ENCODE measurements around the gene SLC39A5. TPM values are rescaled to one million over a fixed set of nuclear protein-coding genes. Genes with fewer than 3 reads are reported as not detected.

The SLC39A5 gene
- total RNA-seq, 1 donor from 2014 or later: 0.08 TPM

- no peaks in the 10 kb centered on the region for H3K27me3 ChIP-seq (ENCODE audit: control insufficient read depth, insufficient read depth, low read length)
- H3K36me3 ChIP-seq (ENCODE audit: control insufficient read depth, insufficient read depth, low read length): peaks cover 2% of the 10 kb centered on the region
- no peak for DNase-seq (ENCODE audit: low read depth)
- H3K4me3 ChIP-seq (ENCODE audit: low read depth, low read length): peak overlapping the region; percentile 59
- TF ChIP-seq CTCF (IDR thresholded peaks at IDR 0.05; ENCODE audit: insufficient read depth, low read length, poor library complexity, severe bottlenecking): no peak
Measured at GRCh38 chr12:56221232-56221756, 8.6 kb upstream of the SLC39A5 start.

GRCh38 chr12:56221757-56222530 lies 7.9 kb upstream of the SLC39A5 start, which contains the start of gene RNF41:
Gene RNF41, minus strand, starts transcription at chr12:56221922. Its CDS starts 7,875 bp downstream, at chr12:56214047.
- DNase-seq (ENCODE audit: low read depth): peak; percentile 92

GRCh38 chr12:56222531-56222895 lies 7.3 kb upstream of the SLC39A5 start:
- H3K4me3 ChIP-seq (ENCODE audit: low read depth, low read length): peak overlapping the region; percentile 59
- peaks cover 2% of the 10 kb centered on the region for H3K36me3 ChIP-seq (ENCODE audit: control insufficient read depth, insufficient read depth, low read length)
- no peak for TF ChIP-seq CTCF (IDR thresholded peaks at IDR 0.05; ENCODE audit: insufficient read depth, low read length, poor library complexity, severe bottlenecking)
- H3K27me3 ChIP-seq (ENCODE audit: control insufficient read depth, insufficient read depth, low read length): no peaks in the 10 kb centered on the region
- DNase-seq (ENCODE audit: low read depth): no peak

More at GRCh38 chr12:56221757-56222530, 7.9 kb upstream of the SLC39A5 start, which contains the start of gene RNF41:
- no peak for TF ChIP-seq CTCF (IDR thresholded peaks at IDR 0.05; ENCODE audit: insufficient read depth, low read length, poor library complexity, severe bottlenecking)
- Histone ChIP-seq H3K4me3 (ENCODE audit: low read depth, low read length) (peak within 1 kb of the TSS; percentile 59), H3K27me3 (ENCODE audit: control insufficient read depth, insufficient read depth, low read length) (no peaks in the 10 kb centered on the region), H3K36me3 (ENCODE audit: control insufficient read depth, insufficient read depth, low read length) (peaks cover 2% of the 10 kb centered on the region)

- Histone ChIP-seq H3K4me3 (ENCODE audit: low read depth, low read length) (no peak overlapping the region), H3K36me3 (ENCODE audit: control insufficient read depth, insufficient read depth, low read length) (no peaks in the 10 kb centered on the region), H3K27me3 (ENCODE audit: control insufficient read depth, insufficient read depth, low read length) (no peaks in the 10 kb centered on the region)
- no peak for TF ChIP-seq CTCF (IDR thresholded peaks at IDR 0.05; ENCODE audit: insufficient read depth, low read length, poor library complexity, severe bottlenecking)
- no peak for DNase-seq (ENCODE audit: low read depth)
Measured at GRCh38 chr12:56223571-56224101, 6.2 kb upstream of the SLC39A5 start.

GRCh38 chr12:56224102-56224701 lies 5.6 kb upstream of the SLC39A5 start, which contains the start of gene NABP2:
Gene NABP2, plus strand, starts transcription at chr12:56224342. Its CDS starts 515 bp downstream, at chr12:56224857.
- TF ChIP-seq CTCF (IDR thresholded peaks at IDR 0.05; ENCODE audit: insufficient read depth, low read length, poor library complexity, severe bottlenecking): peak; percentile 78
- peak within 1 kb of the TSS; percentile 65 for H3K4me3 ChIP-seq (ENCODE audit: low read depth, low read length)
- H3K36me3 ChIP-seq (ENCODE audit: control insufficient read depth, insufficient read depth, low read length): no peaks in the 10 kb centered on the region
- no peaks in the 10 kb centered on the region for H3K27me3 ChIP-seq (ENCODE audit: control insufficient read depth, insufficient read depth, low read length)
- peak; percentile 87 for DNase-seq (ENCODE audit: low read depth)
